Stomach (tissue), 9 donors: ENCODE results near the gene VCX. TPM values are rescaled to one million over a fixed set of nuclear protein-coding genes. Genes with fewer than 3 reads are reported as not detected.

Experiments used
- DNase-seq, 2 donors: peaks; one replicate each; pipeline versions ENCODE4 v3.0.0 to v3.0.0-alpha.2; 2013 to 2019
- H3K27ac ChIP-seq, 5 donors: fragments of 200-600 bp in 4 of 5; sonication (generic) in 4 of 5; one replicate each; pipeline ENCODE4 v1.5.1; 2013 to 2019; ENCODE audit warnings: mild to moderate bottlenecking in 1 of 5, moderate library complexity in 1 of 5
- H3K27me3 ChIP-seq, 3 donors: fragments of 200-600 bp; sonication (generic); one replicate each; pipeline ENCODE4 v1.5.1; 2017 to 2019; ENCODE audit warnings: mixed run types in 1 of 3
- H3K36me3 ChIP-seq, 4 donors: fragments of 200-600 bp; sonication (generic); 1 replicate in 3 of 4; 2 replicates in 1 of 4; pipeline ENCODE4 v1.5.1; 2016 to 2019
- H3K4me1 ChIP-seq, 4 donors: fragments of 200-600 bp; sonication (generic); one replicate each; pipeline ENCODE4 v1.5.1; 2016 to 2019
- H3K4me3 ChIP-seq, 4 donors: fragments of 200-600 bp; sonication (generic) in 3 of 4; one replicate each; pipeline ENCODE4 v1.5.1; 2016 to 2019; ENCODE audit warnings: mild to moderate bottlenecking in 1 of 4
- H3K9me3 ChIP-seq, 4 donors: fragments of 200-600 bp; sonication (generic); one replicate each; pipeline ENCODE4 v1.5.1; 2016 to 2019
- EP300 ChIP-seq: sonication (generic); formaldehyde crosslinking; IDR thresholded peaks from one replicate; pipeline ENCODE4 v1.6.1; 2017; ENCODE audit warnings: antibody characterized with exemption
- POLR2A ChIP-seq, 4 donors: fragments of 450-650 bp; IDR thresholded peaks; one replicate each; pipeline ENCODE4 v1.6.1; 2016; ENCODE audit warnings: antibody characterized with exemption in 4 of 4, control low read depth in 2 of 4, mild to moderate bottlenecking in 1 of 4, moderate library complexity in 1 of 4
- POLR2AphosphoS5 ChIP-seq, 3 donors: sonication (generic); formaldehyde crosslinking; IDR thresholded peaks; one replicate each; pipeline ENCODE4 v1.6.1; 2016; ENCODE audit warnings: antibody characterized with exemption in 3 of 3
- WGBS, 5 donors: extraction: QIAGEN DNeasy Blood & Tissue Kit in 3 of 5; methylation state at CpG; one replicate each; pipeline versions ENCODE4 v1.1.5 to v1.1.7; 2013 to 2018; 5-methylcytosine and 5-hydroxymethylcytosine counted together
- intact Hi-C: fragments of 100-400 bp; cut with DNase I; formaldehyde crosslinking; loops from one replicate; pipeline ENCODE4 v1.15.1; 2023; ENCODE audit warnings: low total_unique reads
- polyA plus RNA-seq, 3 donors: library from polyadenylated mRNA; stranded (reverse); fragments of 200-250 nt; gene quantifications; one replicate each; pipeline ENCODE4 v1.2.3, GENCODE V29; 2013
- total RNA-seq, 5 donors: library from RNA; depleted of rRNA; stranded (reverse); fragments of >200 nt; gene quantifications; one replicate each; pipeline versions ENCODE4 v1.1.0 to v1.2.3, GENCODE V29; 2014 to 2016
- TF ChIP-seq, protein P1 (sequence below), 7 experiments: fragments of 450-650 bp in 4 of 7; fragments of 200-600 bp in 3 of 7; sonication (generic) in 3 of 7; IDR thresholded peaks; one replicate each; pipeline ENCODE4 v1.5.1; 2016 to 2019; ENCODE audit warnings: antibody characterized with exemption in 7 of 7, control low read depth in 2 of 7, mild to moderate bottlenecking in 1 of 7
- donor health status: healthy with polysubstance abuse.
- donor health status: Bipolar disorder and iron deficiency.
- donor health status: healthy.

The VCX gene
- total and polyA plus RNA-seq, 8 donors: not detected

DNA sequence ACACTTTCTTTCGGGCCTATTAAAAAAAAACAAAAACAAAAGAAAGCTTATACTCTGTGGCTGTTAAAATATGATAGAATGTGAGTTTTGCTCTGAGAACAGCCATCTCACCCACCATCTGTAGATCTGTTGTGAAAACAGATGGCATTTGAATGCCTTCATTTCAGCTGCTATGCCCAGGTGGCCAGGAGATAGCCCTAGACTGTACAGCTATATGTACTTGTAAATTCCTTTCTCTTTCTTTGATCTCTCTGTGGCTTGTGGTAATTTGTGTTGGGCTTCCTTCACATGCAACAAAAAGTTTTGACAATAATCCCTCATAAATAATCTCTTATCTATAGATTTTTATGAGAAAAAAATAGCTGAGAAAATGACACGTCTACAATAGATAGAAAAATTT is 46.2 kb downstream of the VCX start:
- TF ChIP-seq POLR2AphosphoS5 (IDR thresholded peaks at IDR 0.05) (no peak), EP300 (no peak), POLR2A (IDR thresholded peaks at IDR 0.05) (no peak)
- TF ChIP-seq, protein P1, sequence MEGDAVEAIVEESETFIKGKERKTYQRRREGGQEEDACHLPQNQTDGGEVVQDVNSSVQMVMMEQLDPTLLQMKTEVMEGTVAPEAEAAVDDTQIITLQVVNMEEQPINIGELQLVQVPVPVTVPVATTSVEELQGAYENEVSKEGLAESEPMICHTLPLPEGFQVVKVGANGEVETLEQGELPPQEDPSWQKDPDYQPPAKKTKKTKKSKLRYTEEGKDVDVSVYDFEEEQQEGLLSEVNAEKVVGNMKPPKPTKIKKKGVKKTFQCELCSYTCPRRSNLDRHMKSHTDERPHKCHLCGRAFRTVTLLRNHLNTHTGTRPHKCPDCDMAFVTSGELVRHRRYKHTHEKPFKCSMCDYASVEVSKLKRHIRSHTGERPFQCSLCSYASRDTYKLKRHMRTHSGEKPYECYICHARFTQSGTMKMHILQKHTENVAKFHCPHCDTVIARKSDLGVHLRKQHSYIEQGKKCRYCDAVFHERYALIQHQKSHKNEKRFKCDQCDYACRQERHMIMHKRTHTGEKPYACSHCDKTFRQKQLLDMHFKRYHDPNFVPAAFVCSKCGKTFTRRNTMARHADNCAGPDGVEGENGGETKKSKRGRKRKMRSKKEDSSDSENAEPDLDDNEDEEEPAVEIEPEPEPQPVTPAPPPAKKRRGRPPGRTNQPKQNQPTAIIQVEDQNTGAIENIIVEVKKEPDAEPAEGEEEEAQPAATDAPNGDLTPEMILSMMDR (IDR thresholded peaks at IDR 0.05): no peak

GRCh38 chrX:7889680-7890079 is 46.7 kb downstream of the VCX start:
- intact Hi-C loops: no loop called here
- H3K27ac ChIP-seq: no peak overlapping the region
- no peaks in the 10 kb centered on the region for H3K36me3 ChIP-seq
- no peak overlapping the region for H3K4me3 ChIP-seq
- no peaks in the 10 kb centered on the region for H3K4me1 ChIP-seq
- no peak for DNase-seq
- H3K27me3 ChIP-seq: no peaks in the 10 kb centered on the region
- TF ChIP-seq, protein P1 (IDR thresholded peaks at IDR 0.05): no peak
- TF ChIP-seq POLR2AphosphoS5 (IDR thresholded peaks at IDR 0.05): no peak
- no peak for TF ChIP-seq EP300
- no peak for TF ChIP-seq POLR2A (IDR thresholded peaks at IDR 0.05)
- WGBS, 5 donors: 71 to 90% (median 84%) methylated on average over 2 of the region's 2 CpGs
- H3K9me3 ChIP-seq: no peaks in the 10 kb centered on the region

More for the DNA sequence above, 46.2 kb downstream of the VCX start:
- intact Hi-C loops: no loop called here
- no peak overlapping the region for H3K27ac ChIP-seq
- H3K27me3 ChIP-seq: no peaks in the 10 kb centered on the region
- no peak for DNase-seq
- H3K9me3 ChIP-seq: no peaks in the 10 kb centered on the region
- H3K4me3 ChIP-seq: no peak overlapping the region
- 67 to 85% (median 83%) methylated on average over 2 of the region's 2 CpGs for WGBS, 5 donors
- H3K4me1 ChIP-seq: no peaks in the 10 kb centered on the region
- H3K36me3 ChIP-seq: no peaks in the 10 kb centered on the region

DNA sequence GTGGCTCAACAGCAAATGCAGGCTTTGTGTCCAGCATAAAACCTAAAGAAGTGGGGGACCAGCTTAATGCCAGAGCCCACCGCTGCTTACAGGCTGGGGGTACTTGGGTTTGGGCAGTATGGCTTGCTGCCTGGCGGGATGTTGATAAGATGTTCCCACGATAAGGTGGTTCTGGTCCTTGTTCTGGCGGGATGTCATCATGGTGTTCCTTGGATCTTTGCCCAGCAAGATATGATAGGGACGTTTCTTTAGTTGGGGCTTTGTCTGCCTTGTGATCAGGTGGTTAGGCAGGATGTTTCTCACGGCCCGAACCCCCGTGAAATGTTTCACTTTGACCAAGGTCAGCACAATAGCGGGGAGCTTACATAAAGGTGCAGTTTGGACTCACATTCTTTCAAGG is 49.0 kb downstream of the VCX start:
- no peak for DNase-seq
- intact Hi-C loops: no loop called here
- Histone ChIP-seq H3K27me3 (no peaks in the 10 kb centered on the region), H3K4me1 (no peaks in the 10 kb centered on the region), H3K4me3 (no peak overlapping the region), H3K27ac (no peak overlapping the region), H3K36me3 (peaks cover 0 to 8% (median 5%) of the 10 kb centered on the region in 4 donors), H3K9me3 (no peaks in the 10 kb centered on the region)
- WGBS, 5 donors: 45 to 56% (median 48%) methylated on average over 8 to 9 of the region's 9 CpGs
- no peak for TF ChIP-seq POLR2AphosphoS5 (IDR thresholded peaks at IDR 0.05)
- TF ChIP-seq EP300: no peak
- TF ChIP-seq, protein P1 (IDR thresholded peaks at IDR 0.05): no peak
- no peak for TF ChIP-seq POLR2A (IDR thresholded peaks at IDR 0.05)

Other genes starting within 250 kb of the VCX start
- 10 to 100 TPM in 3 of 5 donors, 1 to 10 TPM in 1, not detected in 1; 1.4 to 28.6 (median 17.1) TPM for gene PNPLA4, start 84.2 kb downstream of the VCX start, total RNA-seq
- gene PNPLA4, start 84.2 kb downstream of the VCX start, polyA plus RNA-seq: 10 to 100 TPM; 12.6 to 22.0 (median 14.0) TPM